IPS-NIHi7 (cell line): Measurements from ENCODE around the gene PFDN4.
A peak's percentile ranks its signal among the peaks of the same experiment; 100 is the strongest.

Experiments used
- DNase-seq: peaks from one replicate; pipeline ENCODE4 v3.0.0; 2012; ENCODE audit warnings: mixed read lengths; ENCODE audit errors: extremely low spot score

Gene PFDN4

DNA sequence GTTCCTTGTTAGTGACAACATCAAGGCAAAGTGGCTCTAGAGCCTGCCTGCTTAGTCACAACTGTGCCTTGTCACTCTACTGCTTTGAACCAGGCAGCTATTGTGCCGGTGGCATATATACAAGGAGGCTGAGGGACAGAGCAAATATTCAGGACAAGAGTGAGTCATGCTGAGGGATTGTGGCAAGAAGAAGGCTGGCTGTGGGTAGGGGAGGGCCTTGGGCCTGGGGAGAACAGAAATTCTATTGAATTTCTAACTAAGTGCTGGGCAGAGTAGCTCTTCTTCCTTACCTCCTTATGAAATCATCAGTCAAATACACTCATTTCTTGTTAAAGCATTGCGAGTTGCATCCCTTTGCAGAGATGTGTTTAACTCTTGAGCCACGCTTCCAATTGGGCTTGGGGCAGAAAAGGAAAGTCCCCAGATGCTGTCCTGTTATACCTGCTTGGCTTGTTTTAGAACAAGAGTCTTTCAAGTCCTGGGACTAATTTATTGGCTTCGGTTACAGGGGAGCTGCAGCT is 59.7 kb downstream of the PFDN4 start:
- DNase-seq = peak; percentile 57

GRCh38 chr20:54268941-54269340 is 61.1 kb downstream of the PFDN4 start:
- peak; percentile 41 for DNase-seq
